Small intestine (tissue), 7 donors: Measurements from ENCODE around the gene FHL2. TPM values are rescaled to one million over a fixed set of nuclear protein-coding genes. Genes with fewer than 3 reads are reported as not detected.

ENCODE experiments used
- DNase-seq, 2 donors: peaks; one replicate each; pipeline versions ENCODE4 v3.0.0 to v3.0.0-alpha.2; 2013
- FAIRE-seq: peaks from 2 replicates; lab custom pipeline; 2012; peaks lifted over from hg19 to GRCh38; lab: Jason Lieb, UNC
- H3K27ac ChIP-seq, 3 donors: one replicate each; pipeline ENCODE4 v1.5.1; 2013; ENCODE audit warnings: low read length in 2 of 3, mild to moderate bottlenecking in 2 of 3, control low read depth in 1 of 3, inconsistent platforms in 1 of 3, low read depth in 1 of 3, moderate library complexity in 1 of 3
- H3K27me3 ChIP-seq, 3 donors: one replicate each; pipeline ENCODE4 v1.6.1; 2013; ENCODE audit warnings: low read length in 3 of 3, inconsistent platforms in 1 of 3; ENCODE audit not compliant: control insufficient read depth in 3 of 3, insufficient read depth in 3 of 3
- H3K36me3 ChIP-seq, 3 donors: one replicate each; pipeline ENCODE4 v1.6.1; 2013; ENCODE audit warnings: low read length in 3 of 3, inconsistent platforms in 1 of 3, low read depth in 1 of 3, mild to moderate bottlenecking in 1 of 3, moderate library complexity in 1 of 3; ENCODE audit not compliant: control insufficient read depth in 3 of 3, insufficient read depth in 2 of 3
- H3K4me1 ChIP-seq, 3 donors: one replicate each; pipeline ENCODE4 v1.6.1; 2013; ENCODE audit warnings: low read length in 2 of 3, inconsistent platforms in 1 of 3, low read depth in 1 of 3, mild to moderate bottlenecking in 1 of 3, moderate library complexity in 1 of 3; ENCODE audit not compliant: control insufficient read depth in 3 of 3, insufficient read depth in 2 of 3
- H3K4me3 ChIP-seq, 3 donors: one replicate each; pipeline ENCODE4 v1.5.1; 2013; ENCODE audit warnings: low read length in 3 of 3, control low read depth in 1 of 3, inconsistent platforms in 1 of 3, low read depth in 1 of 3, mild to moderate bottlenecking in 1 of 3, moderate library complexity in 1 of 3
- H3K9me3 ChIP-seq, 2 donors: one replicate each; pipeline ENCODE4 v1.6.1; 2013; ENCODE audit warnings: low read depth in 1 of 2, low read length in 1 of 2; ENCODE audit not compliant: control insufficient read depth in 2 of 2, insufficient read depth in 1 of 2
- WGBS, 3 donors: extraction: QIAGEN DNeasy Blood & Tissue Kit; methylation state at CpG; one replicate each; pipeline ENCODE4 v1.1.7; 2013; 5-methylcytosine and 5-hydroxymethylcytosine counted together
- polyA plus RNA-seq, 4 donors: library from polyadenylated mRNA; stranded (reverse) in 3 of 4; unstranded in 1 of 4; fragments of 200-250 nt in 3 of 4; fragments of 120-200 nt in 1 of 4; gene quantifications; one replicate each; pipeline versions ENCODE4 v1.2.1 to v1.2.3, GENCODE V29; 2013
- donor health status: healthy with polysubstance abuse.
- donor health status: control.
- donor health status: control.
- donor health status: Bipolar disorder and iron deficiency.
- donor health status: healthy.

The FHL2 gene
- polyA plus RNA-seq, 4 donors, result 22.3 to 150 (median 75.5) TPM

- peaks cover 0 to 35% (median 0%) of the 10 kb centered on the region in 3 donors for H3K27me3 ChIP-seq
- peak overlapping the region; percentile 20 to 96 (median 91) for H3K4me3 ChIP-seq
- DNase-seq (peak in 1 of 2 donors; percentile 60), FAIRE-seq (no peak)
- WGBS, 3 donors, result 31 to 42% (median 40%) methylated on average over 34 to 38 of the region's 38 CpGs
- H3K4me1 ChIP-seq, result peaks cover 6 to 17% (median 14%) of the 10 kb centered on the region in 3 donors
- H3K9me3 ChIP-seq, result peaks cover 0 to 6% of the 10 kb centered on the region in 2 donors
- peaks cover 0 to 4% (median 2%) of the 10 kb centered on the region in 3 donors for H3K36me3 ChIP-seq
- H3K27ac ChIP-seq, result peak overlapping the region in 2 of 3 donors; percentile 97
Observed at GRCh38 chr2:105399207-105399861, 483 bp upstream of the FHL2 start.

GRCh38 chr2:105397953-105398335 is 907 bp downstream of the FHL2 start:
- H3K27ac ChIP-seq, result peak overlapping the region in 2 of 3 donors; percentile 97

GRCh38 chr2:105397025-105397722 is 1.7 kb downstream of the FHL2 start:
- DNase-seq, result no peak
- no peak for FAIRE-seq

More at GRCh38 chr2:105397953-105398335, 907 bp downstream of the FHL2 start:
- Histone ChIP-seq H3K4me3 (peak overlapping the region; percentile 84 to 96 (median 91)), H3K4me1 (peaks cover 0 to 8% (median 4%) of the 10 kb centered on the region in 3 donors), H3K27me3 (peaks cover 0 to 35% (median 0%) of the 10 kb centered on the region in 3 donors), H3K9me3 (peaks cover 0 to 6% of the 10 kb centered on the region in 2 donors), H3K36me3 (peaks cover 0 to 4% (median 2%) of the 10 kb centered on the region in 3 donors)
- FAIRE-seq (no peak), DNase-seq (peak in 1 of 2 donors; percentile 36)
- 20 to 42% (median 39%) methylated on average over 6 of the region's 6 CpGs for whole genome bisulfite sequencing, 3 donors

GRCh38 chr2:105396254-105397024 is 2.4 kb downstream of the FHL2 start:
- Histone ChIP-seq H3K9me3 (peaks cover 0 to 6% of the 10 kb centered on the region in 2 donors), H3K27ac (peak overlapping the region in 2 of 3 donors; percentile 64 to 65), H3K36me3 (peaks cover 0 to 4% (median 2%) of the 10 kb centered on the region in 3 donors), H3K4me3 (peak overlapping the region in 1 of 3 donors; percentile 39), H3K4me1 (peaks cover 0 to 8% (median 4%) of the 10 kb centered on the region in 3 donors), H3K27me3 (peaks cover 0 to 35% (median 0%) of the 10 kb centered on the region in 3 donors)
- peak; percentile 51 to 96 for DNase-seq
- no peak for FAIRE-seq
- 58 to 72% (median 68%) methylated on average over 12 of the region's 12 CpGs for WGBS, 3 donors

More at GRCh38 chr2:105397025-105397722, 1.7 kb downstream of the FHL2 start:
- 59 to 73% (median 71%) methylated on average over 13 of the region's 13 CpGs for WGBS, 3 donors
- peak overlapping the region in 1 of 3 donors; percentile 18 for H3K4me3 ChIP-seq
- H3K9me3 ChIP-seq, result peaks cover 0 to 6% of the 10 kb centered on the region in 2 donors
- H3K27ac ChIP-seq, result peak overlapping the region in 2 of 3 donors; percentile 34 to 84
- H3K36me3 ChIP-seq, result peaks cover 0 to 4% (median 2%) of the 10 kb centered on the region in 3 donors
- H3K27me3 ChIP-seq, result peaks cover 0 to 35% (median 0%) of the 10 kb centered on the region in 3 donors
- H3K4me1 ChIP-seq, result peaks cover 0 to 8% (median 4%) of the 10 kb centered on the region in 3 donors

- H3K27me3 ChIP-seq, result peaks cover 0 to 35% (median 0%) of the 10 kb centered on the region in 3 donors
- peak overlapping the region in 2 of 3 donors; percentile 11 to 18 for H3K4me3 ChIP-seq
- peaks cover 0 to 6% of the 10 kb centered on the region in 2 donors for H3K9me3 ChIP-seq
- 87 to 94% (median 94%) methylated on average over 7 of the region's 7 CpGs for WGBS, 3 donors
- peak overlapping the region in 1 of 3 donors; percentile 6 for H3K27ac ChIP-seq
- DNase-seq (no peak), FAIRE-seq (no peak)
- H3K4me1 ChIP-seq, result peaks cover 0 to 8% (median 4%) of the 10 kb centered on the region in 3 donors
- H3K36me3 ChIP-seq, result peaks cover 0 to 4% (median 2%) of the 10 kb centered on the region in 3 donors
Observed at GRCh38 chr2:105395691-105396090, 3.2 kb downstream of the FHL2 start.

GRCh38 chr2:105394951-105395611 is 3.8 kb downstream of the FHL2 start:
- H3K4me3 ChIP-seq, result peak overlapping the region in 2 of 3 donors; percentile 11 to 18
- DNase-seq, result no peak
- peaks cover 0 to 4% (median 2%) of the 10 kb centered on the region in 3 donors for H3K36me3 ChIP-seq
- peaks cover 0 to 32% (median 0%) of the 10 kb centered on the region in 3 donors for H3K27me3 ChIP-seq
- peaks cover 0 to 8% (median 4%) of the 10 kb centered on the region in 3 donors for H3K4me1 ChIP-seq
- H3K9me3 ChIP-seq, result peaks cover 0 to 6% of the 10 kb centered on the region in 2 donors
- FAIRE-seq, result no peak
- H3K27ac ChIP-seq, result peak overlapping the region in 1 of 3 donors; percentile 6
- 84 to 91% (median 88%) methylated on average over 12 of the region's 12 CpGs for WGBS, 3 donors

- DNase-seq (no peak), FAIRE-seq (no peak)
- Histone ChIP-seq H3K27me3 (peaks cover 0 to 18% (median 0%) of the 10 kb centered on the region in 3 donors), H3K4me1 (peaks cover 0 to 8% (median 0%) of the 10 kb centered on the region in 3 donors), H3K9me3 (no peaks in the 10 kb centered on the region), H3K36me3 (peaks cover 0 to 4% (median 2%) of the 10 kb centered on the region in 3 donors), H3K4me3 (no peak overlapping the region), H3K27ac (peak overlapping the region in 1 of 3 donors; percentile 42)
- 74 to 84% (median 79%) methylated on average over 13 of the region's 13 CpGs for WGBS, 3 donors
Observed at GRCh38 chr2:105393373-105394055, 5.3 kb downstream of the FHL2 start.
